ENCODE results near the gene UQCRQ. TPM values are rescaled to one million over a fixed set of nuclear protein-coding genes. Genes with fewer than 3 reads are reported as not detected.

Gene UQCRQ
- 229 and 261 TPM in 2 replicates for total RNA-seq (2014; rRNA removed; shearing (Covaris generic))

DNA sequence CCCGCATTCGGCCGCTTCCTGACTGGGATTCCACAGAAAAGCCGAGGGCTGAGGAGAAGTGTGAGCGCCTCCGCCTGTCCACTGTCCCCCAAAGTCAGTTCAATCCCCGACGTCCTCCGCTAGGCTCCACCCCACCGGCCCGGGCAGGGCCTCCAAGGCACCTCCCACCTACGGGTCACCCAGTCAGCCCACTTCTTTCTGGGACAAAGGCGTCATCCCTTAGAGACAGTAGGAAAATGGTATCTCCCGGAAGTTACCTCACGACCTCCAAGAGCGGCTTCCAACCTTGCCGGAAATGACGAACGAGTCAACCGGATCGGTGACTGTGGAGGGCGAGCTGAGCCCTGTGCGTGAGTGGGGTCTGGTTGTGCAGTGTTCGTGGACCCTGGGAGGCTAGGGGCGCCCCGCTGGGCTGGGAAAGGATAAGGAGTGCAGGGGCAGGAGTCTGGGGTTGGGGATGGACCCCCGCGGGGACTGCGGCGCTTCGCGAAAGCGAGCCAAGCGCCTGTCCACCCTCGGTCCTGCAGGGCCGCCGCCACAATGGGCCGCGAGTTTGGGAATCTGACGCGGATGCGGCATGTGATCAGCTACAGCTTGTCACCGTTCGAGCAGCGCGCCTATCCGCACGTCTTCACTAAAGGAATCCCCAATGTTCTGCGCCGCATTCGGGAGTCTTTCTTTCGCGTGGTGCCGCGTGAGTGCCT, at the start of gene UQCRQ, which contains the start of gene GDF9:
Gene UQCRQ, plus strand, starts transcription at position 301 of the 704 bp plus-strand sequence. Its CDS starts 240 bp downstream, at position 541.
Gene GDF9, minus strand, starts transcription at position 128 of the 704 bp plus-strand sequence. CDS start 1,936 bp downstream, outside the sequence.
- Histone ChIP-seq H3K27me3 (no peaks in the 10 kb centered on the region), H3K9me3 (replicated peaks) (no peaks in the 10 kb centered on the region), H3K27ac (peak within 1 kb of the TSS; percentile 64), H3K4me3 (peak within 1 kb of the TSS; percentile 88), H3K36me3 (peaks cover 25% of the 10 kb centered on the region), H3K4me1 (peaks cover 3% of the 10 kb centered on the region; the same call in 1 of the 2 replicates)
- peak; percentile 98 to 99 for DNase-seq

GRCh38 chr5:132817011-132817410, 49.4 kb upstream of the UQCRQ start:
- H3K9me3 ChIP-seq (replicated peaks), result no peaks in the 10 kb centered on the region
- H3K27ac ChIP-seq, result no peak overlapping the region
- H3K4me1 ChIP-seq, result peaks cover 16% of the 10 kb centered on the region
- no peak overlapping the region for H3K4me3 ChIP-seq
- peaks cover 2% of the 10 kb centered on the region; the same call in 1 of the 2 replicates for H3K27me3 ChIP-seq
- no peak for DNase-seq
- H3K36me3 ChIP-seq, result no peaks in the 10 kb centered on the region

DNA sequence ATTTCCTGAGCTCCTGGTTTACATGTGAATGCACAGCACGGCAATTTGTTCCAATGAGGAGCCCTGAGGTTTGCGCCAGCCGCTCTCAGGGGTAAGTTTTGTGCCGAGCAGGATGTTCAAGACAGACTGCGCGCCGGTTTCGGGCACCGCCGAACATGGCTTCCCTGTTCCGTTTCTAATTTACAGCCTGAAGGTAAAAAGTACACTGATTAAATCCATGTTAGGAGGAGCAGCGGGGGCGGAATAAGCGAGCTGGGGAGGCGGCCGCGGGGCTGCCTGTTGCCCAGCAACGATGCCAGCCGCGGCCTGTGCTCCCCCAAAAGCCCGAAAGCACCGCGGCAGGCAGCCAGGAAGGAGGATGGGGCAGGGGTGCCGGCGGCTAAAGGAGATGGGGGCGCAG, 47.0 kb upstream of the UQCRQ start:
- Histone ChIP-seq H3K36me3 (no peaks in the 10 kb centered on the region), H3K27ac (no peak overlapping the region), H3K4me3 (no peak overlapping the region), H3K9me3 (replicated peaks) (no peaks in the 10 kb centered on the region), H3K4me1 (peaks cover 17% of the 10 kb centered on the region), H3K27me3 (no peaks in the 10 kb centered on the region)
- no peak for DNase-seq

- peak; percentile 90 to 96 for DNase-seq
- H3K4me3 ChIP-seq, result no peak overlapping the region
- H3K9me3 ChIP-seq (replicated peaks), result no peaks in the 10 kb centered on the region
- H3K4me1 ChIP-seq, result peaks cover 17% of the 10 kb centered on the region
- H3K27ac ChIP-seq, result no peak overlapping the region
- H3K36me3 ChIP-seq, result no peaks in the 10 kb centered on the region
- no peaks in the 10 kb centered on the region for H3K27me3 ChIP-seq
Observed at GRCh38 chr5:132820162-132820754, 46.2 kb upstream of the UQCRQ start.

- Histone ChIP-seq H3K36me3 (no peaks in the 10 kb centered on the region), H3K4me1 (peaks cover 17% of the 10 kb centered on the region), H3K4me3 (no peak overlapping the region), H3K27ac (peak overlapping the region; percentile 23), H3K9me3 (replicated peaks) (no peaks in the 10 kb centered on the region), H3K27me3 (no peaks in the 10 kb centered on the region)
- DNase-seq, result no peak
Observed at GRCh38 chr5:132821350-132821749, 45.1 kb upstream of the UQCRQ start.

DNA sequence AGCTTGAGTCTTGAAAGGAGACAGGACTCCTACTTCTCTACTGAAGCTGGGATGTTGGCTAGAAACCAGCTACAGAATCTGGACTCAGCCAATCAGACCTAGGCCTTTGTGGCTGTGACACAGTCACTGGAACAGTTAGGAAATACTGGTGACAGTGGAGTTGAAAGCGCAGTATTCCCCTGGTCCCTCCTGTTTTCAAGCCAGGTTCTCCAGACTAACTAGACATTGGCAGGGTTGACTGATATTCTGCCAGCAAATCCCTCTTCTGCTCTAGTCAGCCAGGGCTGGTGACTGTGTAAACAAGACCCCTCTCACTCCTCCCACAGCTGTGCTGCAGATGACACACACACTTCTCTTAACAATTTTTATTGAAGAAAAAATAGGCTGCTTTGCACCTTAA, 44.7 kb upstream of the UQCRQ start:
- peak; percentile 64 to 69 for DNase-seq
- Histone ChIP-seq H3K36me3 (no peaks in the 10 kb centered on the region), H3K27me3 (no peaks in the 10 kb centered on the region), H3K4me3 (no peak overlapping the region), H3K9me3 (replicated peaks) (no peaks in the 10 kb centered on the region), H3K27ac (peak overlapping the region; percentile 23), H3K4me1 (peaks cover 17% of the 10 kb centered on the region)

DNA sequence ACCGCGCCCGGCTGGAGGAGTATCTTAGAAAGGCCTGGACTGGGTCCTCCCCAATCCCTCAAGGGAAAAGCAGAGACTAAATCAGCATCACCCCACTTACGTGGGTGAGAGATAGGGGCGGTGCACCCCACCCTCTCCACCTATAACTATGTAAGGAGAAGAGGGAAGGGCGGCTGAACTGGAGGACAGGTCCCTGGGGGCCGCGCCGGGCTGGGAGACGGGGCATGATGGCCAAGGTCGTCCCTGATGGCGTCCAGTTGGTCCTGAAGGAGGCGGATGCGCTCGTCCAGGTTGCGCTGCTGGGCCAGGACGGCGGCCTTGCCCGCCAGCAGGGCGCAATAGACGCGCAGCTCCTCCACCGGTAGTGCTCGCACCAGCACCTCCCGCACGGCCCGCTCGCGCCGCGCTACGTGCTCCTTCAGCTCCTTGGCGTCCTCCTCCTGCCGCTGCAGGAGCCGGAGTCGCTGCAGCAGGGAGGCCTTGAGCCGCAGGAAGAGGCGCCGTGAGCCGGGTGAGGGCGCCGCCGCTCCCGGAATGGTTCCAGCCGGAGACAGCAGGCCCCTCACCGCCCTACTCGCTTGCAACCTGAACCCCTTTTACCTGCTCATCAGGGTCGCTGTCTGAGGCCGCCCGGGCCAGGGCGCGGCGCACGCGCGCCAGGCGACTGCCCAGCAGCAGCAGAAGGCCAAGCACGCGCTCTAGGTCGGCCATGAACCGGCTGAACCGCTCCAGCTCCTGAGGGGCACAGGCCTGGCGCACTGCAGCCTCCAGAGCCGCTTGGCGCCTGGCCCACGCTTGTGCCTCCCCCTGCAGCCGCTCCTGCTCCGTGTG, 43.6 kb upstream of the UQCRQ start:
- Histone ChIP-seq H3K27me3 (no peaks in the 10 kb centered on the region), H3K36me3 (no peaks in the 10 kb centered on the region), H3K4me3 (no peak overlapping the region), H3K9me3 (replicated peaks) (no peaks in the 10 kb centered on the region), H3K4me1 (peaks cover 17% of the 10 kb centered on the region), H3K27ac (no peak overlapping the region)
- DNase-seq, result no peak

DNA sequence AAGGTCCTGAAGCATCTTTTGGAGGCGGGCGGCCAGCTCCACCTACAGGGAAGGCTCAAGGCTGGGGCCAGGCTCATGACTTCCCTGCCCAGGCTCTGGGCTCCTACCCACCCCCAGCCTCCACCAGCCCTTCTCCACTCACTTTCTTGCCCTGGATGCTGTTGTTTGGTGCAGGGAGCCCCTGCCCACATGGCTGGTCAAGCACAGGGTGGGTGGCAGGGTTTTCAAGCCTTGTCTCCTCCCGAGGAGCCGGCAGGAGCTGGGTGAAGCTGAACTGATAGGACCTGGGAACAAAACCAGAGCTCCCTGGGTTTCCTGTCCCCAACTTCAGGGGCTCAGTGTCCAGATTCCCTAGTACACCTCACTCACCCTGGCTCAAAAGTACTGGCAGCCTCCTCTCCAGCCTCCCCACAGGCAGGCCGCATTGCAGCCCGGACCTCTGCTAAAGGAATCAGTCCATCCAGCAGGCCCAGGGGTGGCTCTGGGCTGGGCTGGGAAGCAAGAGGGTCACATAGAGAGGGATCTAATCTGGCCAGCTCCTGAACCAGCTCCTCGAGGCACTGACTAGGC, 42.9 kb upstream of the UQCRQ start:
- Histone ChIP-seq H3K4me1 (peaks cover 17% of the 10 kb centered on the region), H3K4me3 (no peak overlapping the region), H3K27ac (no peak overlapping the region), H3K27me3 (no peaks in the 10 kb centered on the region), H3K9me3 (replicated peaks) (no peaks in the 10 kb centered on the region), H3K36me3 (no peaks in the 10 kb centered on the region)
- no peak for DNase-seq

DNA sequence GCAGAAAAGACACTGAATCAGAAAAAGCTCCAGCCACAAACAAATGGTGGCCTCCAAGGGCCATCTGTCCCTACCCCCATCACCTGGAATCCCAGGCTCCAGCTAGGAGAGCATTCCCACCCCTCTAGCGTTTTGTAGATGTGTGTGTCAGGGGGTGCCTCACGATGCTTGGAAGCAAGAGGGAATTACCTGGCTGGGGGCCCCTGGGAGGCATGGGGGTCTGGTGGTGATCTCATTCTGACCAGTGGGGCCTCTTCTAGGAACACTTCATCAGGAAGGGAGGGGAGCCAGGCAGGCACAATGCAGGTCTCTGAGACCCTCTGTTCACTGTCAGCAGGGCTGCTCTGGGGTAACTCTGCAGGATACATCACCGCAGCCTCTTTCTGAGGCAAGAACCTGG, 42.0 kb upstream of the UQCRQ start:
- no peaks in the 10 kb centered on the region for H3K9me3 ChIP-seq (replicated peaks)
- no peaks in the 10 kb centered on the region for H3K36me3 ChIP-seq
- peaks cover 17% of the 10 kb centered on the region for H3K4me1 ChIP-seq
- no peak overlapping the region for H3K27ac ChIP-seq
- H3K4me3 ChIP-seq, result no peak overlapping the region
- no peaks in the 10 kb centered on the region for H3K27me3 ChIP-seq
- no peak for DNase-seq

DNA sequence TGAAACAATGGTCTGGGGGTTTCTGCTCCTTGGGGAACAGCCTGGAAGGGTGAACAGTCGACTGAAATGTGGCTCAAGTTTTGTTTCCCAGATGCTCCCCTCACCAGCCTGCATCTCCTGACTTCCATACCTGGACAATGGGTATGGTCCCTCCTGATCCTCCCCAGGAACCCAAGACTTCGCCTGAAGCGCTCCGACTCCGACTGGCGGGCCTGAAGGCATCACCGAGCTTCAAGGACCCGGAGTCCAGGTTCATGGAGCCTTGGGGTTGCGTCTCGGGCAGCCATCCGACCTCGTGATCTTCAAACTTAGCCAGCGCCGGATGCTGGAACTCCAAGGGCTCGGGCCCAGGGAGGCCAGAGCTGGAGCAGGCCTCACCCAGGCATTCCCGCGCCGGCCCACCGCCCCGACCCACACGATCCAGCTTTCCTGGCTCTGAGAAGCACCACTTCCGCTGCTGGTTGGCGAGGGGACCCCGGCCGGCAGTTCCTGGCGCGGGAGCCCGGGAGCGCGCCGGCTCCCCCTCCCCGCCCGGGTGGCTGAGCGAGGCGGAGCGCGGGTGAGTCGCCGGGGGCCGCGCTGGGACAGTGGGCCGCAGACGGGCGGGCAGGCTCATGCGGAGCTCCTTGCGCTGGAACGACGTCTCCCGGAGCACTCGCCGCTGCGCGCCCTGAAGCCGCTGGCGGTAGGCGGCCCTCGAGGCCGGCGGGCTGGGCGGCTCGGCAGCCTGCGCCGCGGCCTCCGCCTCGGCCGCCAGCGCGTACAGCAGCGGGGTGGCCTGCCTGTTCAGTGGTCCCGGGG, 41.2 kb upstream of the UQCRQ start:
- Histone ChIP-seq H3K4me1 (peaks cover 17% of the 10 kb centered on the region), H3K27me3 (no peaks in the 10 kb centered on the region), H3K9me3 (replicated peaks) (no peaks in the 10 kb centered on the region), H3K4me3 (no peak overlapping the region), H3K27ac (no peak overlapping the region), H3K36me3 (no peaks in the 10 kb centered on the region)
- no peak for DNase-seq

DNA sequence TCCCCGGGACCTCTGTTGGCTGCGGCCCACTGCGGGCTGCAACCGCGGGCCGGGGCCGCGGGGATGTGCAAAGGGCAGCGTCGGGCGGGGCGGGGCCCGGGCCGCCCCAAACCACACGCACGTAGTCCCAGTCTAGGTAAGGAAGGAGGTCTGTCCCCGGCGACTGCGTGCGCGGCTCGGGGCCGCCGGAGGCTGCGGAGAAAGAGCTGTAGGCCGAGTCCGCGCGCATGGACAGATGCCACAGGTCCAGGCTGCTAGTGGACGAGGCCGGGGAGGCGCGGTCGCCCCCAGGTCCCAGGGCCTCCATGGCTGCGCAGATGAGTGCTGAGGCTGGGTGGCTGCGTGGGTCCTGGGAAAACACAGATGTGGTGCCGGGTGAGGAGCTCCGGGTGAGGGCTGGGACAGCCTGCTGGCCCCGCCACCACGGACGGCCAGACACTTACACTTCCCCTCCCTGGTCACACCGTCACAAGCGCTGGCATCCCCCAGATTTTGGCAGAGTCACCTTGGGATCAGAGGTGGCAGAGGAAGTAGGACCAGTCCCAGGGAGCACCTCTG, 40.5 kb upstream of the UQCRQ start:
- peaks cover 12% of the 10 kb centered on the region for H3K4me1 ChIP-seq
- no peaks in the 10 kb centered on the region for H3K36me3 ChIP-seq
- no peak overlapping the region for H3K4me3 ChIP-seq
- no peaks in the 10 kb centered on the region for H3K27me3 ChIP-seq
- H3K27ac ChIP-seq, result no peak overlapping the region
- no peaks in the 10 kb centered on the region for H3K9me3 ChIP-seq (replicated peaks)
- DNase-seq, result no peak

DNA sequence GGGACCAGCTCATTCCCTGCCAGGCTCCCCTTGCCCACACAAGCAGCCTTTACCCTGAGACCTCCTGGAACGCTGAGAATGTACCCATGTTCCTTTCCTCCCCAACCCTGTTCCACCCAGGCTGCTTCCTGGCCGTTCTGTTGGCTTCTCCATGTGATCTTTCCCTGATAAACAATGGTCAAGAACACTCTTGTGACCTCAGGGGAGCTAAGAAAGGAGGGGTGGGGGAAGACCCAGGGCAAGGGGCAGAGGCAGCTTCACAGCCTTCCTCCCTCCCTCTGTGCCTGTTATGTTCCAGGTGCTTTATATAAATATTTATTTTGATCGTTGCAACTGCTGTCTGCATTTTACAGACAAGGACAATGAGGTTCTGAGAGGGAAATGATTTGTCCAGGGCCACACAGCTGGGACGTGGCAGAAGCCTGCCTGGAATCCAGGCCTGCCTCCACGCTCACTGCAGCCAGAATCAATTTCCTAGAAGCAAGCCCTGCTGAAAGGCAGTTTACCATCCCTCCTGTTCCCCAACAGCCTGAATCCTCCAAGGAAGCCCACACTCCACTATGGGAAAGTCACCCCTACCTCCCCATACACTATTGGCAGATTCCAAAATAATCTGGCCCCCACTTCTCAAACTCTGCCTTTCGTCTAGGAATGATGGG, 39.9 kb upstream of the UQCRQ start:
- Histone ChIP-seq H3K27ac (no peak overlapping the region), H3K4me1 (peaks cover 6% of the 10 kb centered on the region), H3K27me3 (no peaks in the 10 kb centered on the region), H3K36me3 (no peaks in the 10 kb centered on the region), H3K4me3 (no peak overlapping the region), H3K9me3 (replicated peaks) (no peaks in the 10 kb centered on the region)
- no peak for DNase-seq

DNA sequence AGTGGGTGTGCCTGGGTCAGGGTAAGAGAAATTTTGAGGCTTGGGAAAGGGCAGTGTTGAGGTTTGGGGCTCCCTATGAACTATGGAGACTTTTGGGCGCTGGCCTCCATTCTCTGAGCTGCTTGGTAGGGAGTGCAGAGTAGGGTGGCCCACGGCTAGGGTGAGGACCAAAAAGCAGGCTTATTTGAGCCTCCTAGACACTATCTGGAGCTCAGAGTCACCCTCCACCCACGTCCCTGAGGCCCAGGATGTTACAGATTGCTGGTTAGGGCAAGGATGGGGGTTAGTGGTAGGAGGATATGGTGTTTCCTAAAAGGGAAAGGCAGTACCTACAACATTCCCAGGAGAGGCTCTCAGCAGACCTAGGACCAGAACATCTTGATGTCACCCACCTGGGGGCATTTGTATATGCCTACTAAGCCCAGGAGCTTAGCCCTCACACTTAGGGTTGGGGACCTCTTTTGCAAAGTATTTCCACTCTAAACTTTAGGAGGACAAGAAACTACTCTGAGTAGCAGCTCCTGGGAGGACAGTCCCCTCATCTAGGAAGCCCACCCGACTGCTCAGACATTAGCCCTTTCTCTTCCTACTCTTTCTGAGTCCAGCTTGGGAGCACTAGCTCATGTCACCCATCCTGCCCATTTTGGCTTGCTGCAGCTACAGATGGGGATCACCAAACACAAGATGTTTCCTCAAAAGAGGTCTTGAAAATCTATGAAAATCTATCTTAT, 38.3 kb upstream of the UQCRQ start:
- no peak overlapping the region for H3K4me3 ChIP-seq
- DNase-seq, result no peak
- no peaks in the 10 kb centered on the region for H3K36me3 ChIP-seq
- H3K27ac ChIP-seq, result no peak overlapping the region
- no peaks in the 10 kb centered on the region for H3K4me1 ChIP-seq
- no peaks in the 10 kb centered on the region for H3K27me3 ChIP-seq
- H3K9me3 ChIP-seq (replicated peaks), result no peaks in the 10 kb centered on the region

Data from SJCRH30 (cell line).